Left forelimb (tissue), 1 donor: ENCODE data around the gene FAM25A.

Experiments used
- DNase-seq: peaks from one replicate; pipeline ENCODE4 v3.0.0-alpha.2; 2018; ENCODE audit warnings: low spot score

The FAM25A gene

DNA sequence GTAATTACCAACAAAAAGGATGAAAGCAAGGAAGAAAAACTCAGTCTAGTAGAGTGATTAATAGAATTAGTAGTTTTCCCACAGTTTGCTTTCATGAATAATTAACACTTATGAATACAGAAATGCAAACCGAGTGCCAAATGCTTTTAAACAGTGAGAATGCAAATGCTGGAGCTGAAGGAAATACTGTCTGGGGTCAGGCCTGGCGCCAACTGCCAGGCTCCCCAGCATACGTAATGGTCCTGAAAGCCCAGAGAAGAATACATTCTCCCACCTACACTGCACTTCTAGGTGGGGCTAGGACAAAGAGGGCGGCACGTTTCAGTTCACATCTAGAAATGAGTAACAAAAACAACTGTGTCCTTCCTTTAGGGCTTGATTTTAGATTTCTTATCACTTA is 44.6 kb downstream of the FAM25A start:
- no peak for DNase-seq

DNA sequence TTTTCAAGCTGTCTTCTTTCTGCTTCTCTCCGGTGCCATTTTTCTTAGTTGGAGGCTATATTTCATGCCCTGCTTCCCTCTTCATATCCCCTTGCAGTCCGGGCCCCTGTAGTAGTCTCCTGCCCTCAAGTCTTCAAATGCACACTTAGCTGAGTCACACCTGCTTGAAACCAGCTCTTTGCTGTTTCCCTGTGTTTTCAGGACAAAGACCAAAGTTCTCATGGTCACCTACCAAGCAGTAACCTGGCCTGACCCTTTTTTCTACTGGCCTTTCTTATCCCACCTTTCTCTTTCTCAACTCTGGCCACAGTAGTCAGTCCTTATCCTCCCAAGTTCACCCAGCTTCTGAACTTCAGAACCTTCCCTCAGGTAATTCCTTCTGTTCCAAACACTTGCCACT is 46.1 kb downstream of the FAM25A start:
- no peak for DNase-seq

- DNase-seq, result no peak
Observed at GRCh38 chr10:87066865-87067264, 46.8 kb downstream of the FAM25A start.

- no peak for DNase-seq
Observed at GRCh38 chr10:87068281-87068680, 48.2 kb downstream of the FAM25A start.

DNA sequence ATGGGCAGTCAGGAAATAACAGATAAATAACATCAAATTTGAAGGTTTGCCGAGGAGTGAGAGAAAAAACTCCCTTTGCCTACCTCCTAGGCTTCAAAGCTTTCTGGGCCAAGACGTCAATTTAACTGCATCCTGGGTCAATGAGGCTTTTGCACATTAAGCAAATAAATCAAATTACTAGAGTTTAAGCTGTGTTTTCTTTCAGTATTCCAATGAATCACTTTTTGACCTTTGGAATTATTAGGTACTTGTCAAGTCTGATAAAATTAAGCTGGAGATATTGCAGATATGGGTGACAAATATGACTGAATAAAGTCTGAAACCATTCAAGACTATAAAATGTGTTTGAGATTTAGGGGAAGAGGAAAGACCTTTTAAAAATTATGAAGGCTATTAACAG is 52.4 kb downstream of the FAM25A start:
- no peak for DNase-seq
